Stimulated activated CD8-positive, alpha-beta memory T cell treated with anti-CD3 and anti-CD28 coated beads, Interleukin-7, amount 100 ng/mL, for 48 hours (primary cell): Measurements from ENCODE around the gene DTX1.

Source experiments
- DNase-seq, 2 donors: peaks; one replicate each; pipeline ENCODE4 v3.0.0-alpha.2; 2020; ENCODE audit warnings: low read depth in 1 of 2; ENCODE audit errors: extremely low read depth in 1 of 2

DTX1 gene

GRCh38 chr12:113054948-113055486 is 1.5 kb upstream of the DTX1 start:
- DNase-seq = no peak

DNA sequence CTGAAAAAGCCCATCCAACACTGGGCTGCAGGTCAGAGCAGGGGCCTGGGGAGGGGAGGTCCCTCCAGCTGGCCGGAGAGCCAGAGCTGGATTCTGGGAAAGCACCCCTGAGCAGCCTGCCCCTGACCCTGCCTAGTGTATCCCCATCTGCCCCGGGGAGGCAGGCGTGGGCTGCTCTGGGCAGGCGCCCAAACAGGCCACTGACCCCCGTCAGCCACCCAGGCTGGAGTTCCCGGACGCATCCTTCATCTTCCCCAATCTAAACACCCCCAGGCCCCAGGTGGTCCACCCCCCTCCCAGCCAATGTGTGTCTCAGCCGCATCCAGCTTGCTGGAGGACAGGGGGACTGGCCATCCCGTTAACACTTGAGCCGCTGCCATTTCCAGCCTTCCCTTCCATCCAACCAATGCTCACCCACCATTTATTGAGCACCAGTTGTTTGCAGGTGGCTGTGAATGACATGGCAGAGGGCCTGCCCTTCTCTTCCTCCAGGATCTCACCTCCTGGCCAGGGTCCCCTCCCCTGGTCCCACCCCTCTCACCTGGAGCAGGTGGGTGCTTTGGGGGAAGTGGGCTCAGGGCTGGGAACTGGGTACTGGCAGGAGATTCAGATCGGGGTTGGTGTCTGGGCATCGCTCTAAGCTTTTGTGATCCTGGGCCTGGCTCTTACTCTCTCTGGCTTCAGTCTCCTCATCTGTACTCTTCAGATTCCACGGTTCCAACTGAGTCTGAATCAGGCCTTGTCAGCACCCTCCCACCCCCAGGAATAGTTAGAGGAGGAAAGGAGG is 743 bp upstream of the DTX1 start:
- DNase-seq = no peak

DNA sequence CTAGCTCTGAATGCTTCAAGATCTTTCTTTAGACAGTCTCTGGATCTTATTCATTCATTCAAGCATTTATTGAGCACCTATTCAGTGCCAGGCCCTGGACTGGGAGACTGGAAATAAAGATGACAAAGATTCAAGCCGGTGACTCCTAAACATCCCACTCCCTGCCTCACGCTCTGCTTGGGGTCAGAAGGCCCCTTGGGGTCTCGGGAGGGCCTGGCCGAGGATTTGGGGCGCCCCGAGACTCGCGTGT is 224 bp upstream of the DTX1 start:
- no peak for DNase-seq

GRCh38 chr12:113057565-113058485 is 1.3 kb downstream of the DTX1 start:
- no peak for DNase-seq

GRCh38 chr12:113058553-113058952 is 2.0 kb downstream of the DTX1 start:
- DNase-seq = no peak

DNA sequence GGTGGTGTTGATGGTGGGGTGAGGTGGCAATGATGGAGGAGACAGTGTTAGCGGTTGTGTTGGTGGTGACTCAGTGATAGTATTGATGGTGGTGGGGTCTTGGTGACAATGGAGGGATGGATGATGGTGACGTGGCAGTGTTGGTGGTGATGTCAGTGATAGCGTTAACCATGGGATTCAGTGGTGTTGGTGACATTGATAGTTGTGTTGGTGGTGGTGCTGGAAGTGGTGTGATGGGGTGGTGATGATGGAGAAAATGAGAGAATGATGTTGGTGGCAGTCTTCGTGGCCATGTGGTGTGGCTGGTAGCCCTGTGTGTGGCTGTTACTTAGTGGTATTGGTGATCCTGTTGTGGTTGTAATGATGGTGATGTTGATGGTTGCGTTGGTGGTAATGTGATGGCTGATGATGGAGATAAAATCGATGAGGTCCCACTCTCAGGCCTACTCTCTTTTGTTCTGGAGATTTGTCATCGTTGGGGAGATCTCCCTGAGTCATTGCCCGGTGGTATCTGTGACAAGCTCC is 2.6 kb downstream of the DTX1 start:
- DNase-seq = peak in 1 of 2 donors; percentile 15

DNA sequence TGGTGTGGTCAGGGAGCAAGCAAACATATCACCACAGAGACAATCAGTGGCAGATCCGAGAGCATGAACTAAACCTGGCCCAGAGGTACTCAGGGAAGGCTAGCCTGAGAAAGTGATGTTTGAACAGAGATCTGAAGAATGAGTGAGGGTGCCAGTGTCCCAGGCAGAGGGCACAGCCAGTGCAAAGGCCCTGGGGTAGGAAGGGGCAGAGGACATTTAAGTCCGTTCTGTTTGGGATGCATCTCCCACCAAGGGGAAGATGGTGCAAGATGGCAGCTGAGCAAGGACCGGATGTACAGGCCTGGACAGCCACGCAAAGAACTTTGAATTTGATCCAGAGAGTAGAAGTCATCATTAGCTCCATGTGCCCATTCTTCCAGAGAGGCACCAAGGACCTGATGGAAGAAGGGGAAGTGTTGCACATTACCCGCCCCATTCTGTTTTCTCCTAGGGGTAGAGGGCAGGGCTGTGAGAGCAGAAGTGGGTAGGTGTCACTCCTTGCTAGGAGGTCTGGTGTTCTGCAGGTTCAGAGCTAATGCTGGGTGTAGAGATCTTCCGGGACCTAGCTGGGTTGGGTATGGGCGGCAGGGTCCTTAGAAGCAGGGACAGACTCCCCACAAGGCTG is 3.9 kb downstream of the DTX1 start:
- DNase-seq = no peak

DNA sequence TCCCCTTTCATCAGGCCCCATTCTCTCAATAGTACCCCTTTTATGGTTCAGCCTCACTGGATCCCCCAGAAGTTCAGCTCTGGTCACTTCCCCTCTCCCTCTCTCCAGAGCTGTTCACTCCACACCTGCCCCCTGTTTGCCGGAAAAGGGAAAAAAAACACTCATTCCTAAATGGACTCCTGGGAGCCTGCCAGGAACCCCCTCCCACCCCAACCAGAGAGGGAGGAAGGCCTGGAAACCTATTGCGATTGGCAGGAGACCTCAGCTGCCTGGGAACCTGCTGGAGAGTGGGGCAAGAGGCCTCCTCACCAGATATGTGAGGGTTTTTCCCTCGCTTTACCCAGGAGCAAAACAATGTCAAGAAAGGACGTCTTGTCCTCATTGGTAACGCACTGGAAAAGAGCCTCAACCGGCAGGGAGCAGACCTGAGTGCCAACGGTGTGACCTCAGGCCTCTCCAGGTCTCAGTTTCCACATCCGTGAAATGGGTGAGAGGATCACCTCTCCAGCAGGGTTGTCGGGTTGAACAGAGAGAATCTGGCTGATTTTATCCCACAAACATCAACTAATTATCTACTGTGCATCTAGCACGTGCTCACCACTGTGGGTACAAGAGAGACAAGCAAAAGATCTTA is 4.6 kb downstream of the DTX1 start:
- no peak for DNase-seq

- DNase-seq = no peak
These were observed 6.2 kb downstream of the DTX1 start for GRCh38 chr12:113062502-113063395.

GRCh38 chr12:113063396-113064350 is 7.1 kb downstream of the DTX1 start:
- DNase-seq = no peak

GRCh38 chr12:113064395-113065125 is 8.0 kb downstream of the DTX1 start:
- no peak for DNase-seq

DNA sequence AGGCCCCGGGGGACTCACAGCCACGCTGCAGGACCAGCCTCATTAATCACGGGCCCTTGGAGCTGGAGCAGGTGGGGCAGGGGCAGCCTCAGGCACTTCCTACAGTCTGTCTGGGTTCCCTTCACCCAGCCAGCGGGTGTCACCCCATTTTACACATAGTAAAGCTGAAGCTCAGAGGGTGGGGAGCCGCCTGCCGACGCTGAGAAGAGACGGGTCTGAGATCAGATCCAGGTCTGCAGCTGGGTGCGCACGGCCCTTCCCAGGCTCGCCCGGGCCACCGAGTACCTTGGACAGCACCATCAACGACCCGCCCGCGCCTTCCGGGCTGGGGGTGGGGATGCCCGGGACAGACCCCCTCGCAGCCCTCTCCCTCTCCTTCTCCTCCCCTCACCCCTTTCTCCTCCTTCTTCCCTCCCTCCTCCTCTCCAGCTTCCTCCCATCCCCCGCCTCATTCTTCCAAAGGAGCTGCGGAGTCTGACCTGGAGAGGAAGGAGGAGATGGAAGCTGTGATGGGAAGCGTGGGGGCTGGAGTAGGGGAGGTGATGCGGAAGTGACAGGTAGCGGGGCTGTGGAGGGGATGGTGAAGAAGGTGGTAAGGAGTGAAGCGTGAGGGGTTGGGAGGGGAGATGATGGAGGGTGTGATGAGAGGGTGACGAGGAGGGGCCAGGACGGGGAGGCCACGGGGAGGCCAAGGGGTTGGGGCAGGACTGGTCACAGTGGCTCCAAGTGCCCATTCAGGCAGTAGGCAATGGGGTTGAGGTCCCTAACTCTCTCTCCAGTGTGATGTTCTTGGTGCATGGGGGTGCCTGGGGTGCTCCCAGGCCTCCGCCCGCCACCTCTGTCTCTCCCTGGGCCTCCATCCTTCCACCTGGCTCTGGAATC is 8.8 kb downstream of the DTX1 start:
- DNase-seq = no peak

GRCh38 chr12:113066813-113067400 is 10.4 kb downstream of the DTX1 start:
- no peak for DNase-seq

DNA sequence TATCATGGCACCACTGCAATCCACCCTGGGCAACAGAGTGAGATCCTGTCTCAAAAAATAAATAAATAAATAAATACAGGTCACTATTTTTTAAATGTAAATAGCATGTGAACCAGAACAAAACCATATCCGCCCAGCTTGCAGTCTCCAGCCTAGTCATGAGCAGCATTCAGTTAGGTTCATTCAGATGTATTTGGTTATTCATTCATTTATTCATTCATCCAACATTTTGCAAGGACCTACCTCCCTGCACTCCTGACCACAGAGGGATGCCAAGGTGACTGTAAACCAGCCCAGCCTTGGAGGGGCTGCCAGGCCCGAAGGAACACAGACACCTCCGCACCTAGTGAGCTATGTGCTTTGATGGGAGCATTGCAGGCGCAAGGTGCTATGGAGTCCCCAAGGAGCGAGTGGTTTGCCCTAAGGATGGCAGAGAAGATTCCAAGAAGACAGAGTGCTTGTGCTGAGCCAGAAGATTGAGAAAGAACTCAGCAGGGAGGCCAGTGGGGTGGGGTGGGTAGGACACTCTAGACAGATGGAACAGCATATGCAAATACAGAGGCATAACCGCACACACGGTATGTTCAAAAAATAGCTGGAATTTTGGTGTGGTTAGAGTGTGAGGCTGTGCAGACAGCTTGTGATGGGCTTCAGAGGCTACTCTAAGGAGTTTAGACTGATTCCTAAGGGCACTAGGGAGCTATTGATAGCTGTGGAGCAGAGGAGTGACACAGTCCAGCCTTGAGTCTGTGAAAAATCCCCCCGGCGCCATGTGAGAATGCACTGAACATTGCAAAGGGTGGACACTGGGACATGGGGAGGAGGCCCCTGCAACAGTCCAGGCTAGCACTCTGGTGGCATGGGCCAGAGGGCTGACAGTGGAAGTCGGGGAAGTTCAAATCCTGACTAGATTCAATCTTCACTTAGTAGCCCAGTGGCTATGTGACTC is 11.7 kb downstream of the DTX1 start:
- no peak for DNase-seq

GRCh38 chr12:113069149-113069548 is 12.6 kb downstream of the DTX1 start:
- DNase-seq = no peak

DNA sequence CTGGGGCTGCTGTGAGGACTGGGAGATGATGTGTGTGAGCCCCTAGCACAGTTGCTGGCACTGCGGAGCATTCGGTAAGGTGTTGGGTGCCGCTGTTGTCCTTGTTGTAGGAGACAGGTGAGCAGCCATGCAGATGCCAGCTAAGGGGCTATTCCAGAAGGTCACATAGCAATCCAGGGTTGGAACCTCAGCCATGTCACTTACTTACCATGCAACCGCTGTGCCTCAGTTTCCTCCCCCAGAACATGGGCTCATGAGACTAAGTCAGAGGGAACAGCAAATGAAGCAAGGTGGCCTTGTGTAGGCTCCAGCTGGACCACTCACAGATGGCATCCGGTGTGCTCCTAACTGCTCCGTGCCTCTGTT is 13.2 kb downstream of the DTX1 start:
- DNase-seq = no peak
